ENCODE data around the gene PDP2.

GRCh38 chr16:66891797-66892196, 11.5 kb downstream of the PDP2 start:
- TF ChIP-seq, protein P1, sequence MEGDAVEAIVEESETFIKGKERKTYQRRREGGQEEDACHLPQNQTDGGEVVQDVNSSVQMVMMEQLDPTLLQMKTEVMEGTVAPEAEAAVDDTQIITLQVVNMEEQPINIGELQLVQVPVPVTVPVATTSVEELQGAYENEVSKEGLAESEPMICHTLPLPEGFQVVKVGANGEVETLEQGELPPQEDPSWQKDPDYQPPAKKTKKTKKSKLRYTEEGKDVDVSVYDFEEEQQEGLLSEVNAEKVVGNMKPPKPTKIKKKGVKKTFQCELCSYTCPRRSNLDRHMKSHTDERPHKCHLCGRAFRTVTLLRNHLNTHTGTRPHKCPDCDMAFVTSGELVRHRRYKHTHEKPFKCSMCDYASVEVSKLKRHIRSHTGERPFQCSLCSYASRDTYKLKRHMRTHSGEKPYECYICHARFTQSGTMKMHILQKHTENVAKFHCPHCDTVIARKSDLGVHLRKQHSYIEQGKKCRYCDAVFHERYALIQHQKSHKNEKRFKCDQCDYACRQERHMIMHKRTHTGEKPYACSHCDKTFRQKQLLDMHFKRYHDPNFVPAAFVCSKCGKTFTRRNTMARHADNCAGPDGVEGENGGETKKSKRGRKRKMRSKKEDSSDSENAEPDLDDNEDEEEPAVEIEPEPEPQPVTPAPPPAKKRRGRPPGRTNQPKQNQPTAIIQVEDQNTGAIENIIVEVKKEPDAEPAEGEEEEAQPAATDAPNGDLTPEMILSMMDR (conservative IDR thresholded peaks at IDR 0.05; ENCODE audit: low read depth, low read length), result no peak
- TF ChIP-seq EZH2 (IDR thresholded peaks at IDR 0.05; ENCODE audit: borderline replicate concordance, low read depth, low read length, poor library complexity, severe bottlenecking), result no peak
